ENCODE results near the gene OTOP2. TPM values are rescaled to one million over a fixed set of nuclear protein-coding genes. Genes with fewer than 3 reads are reported as not detected.

Gene OTOP2
- total RNA-seq, 1 donor from 2014 or later, result not detected

GRCh38 chr17:74949455-74950115, 25.5 kb downstream of the OTOP2 start:
- H3K9me3 ChIP-seq (replicated peaks), result no peaks in the 10 kb centered on the region
- intact Hi-C loops (cut with micrococcal nuclease), result no loop called here

GRCh38 chr17:74950207-74950606, 26.1 kb downstream of the OTOP2 start:
- intact Hi-C loops (cut with micrococcal nuclease), result no loop called here
- DNase-seq, result no peak
- TF ChIP-seq CTCF (IDR thresholded peaks at IDR 0.05; ENCODE audit: borderline replicate concordance), result no peak
- Histone ChIP-seq H3K36me3 (peaks cover 9% of the 10 kb centered on the region), H3K27ac (replicated peaks) (no peak overlapping the region), H3K9me3 (replicated peaks) (no peaks in the 10 kb centered on the region), H3K27me3 (ENCODE audit: low read depth) (peaks cover 66% of the 10 kb centered on the region), H3K4me3 (no peak overlapping the region), H3K4me1 (no peaks in the 10 kb centered on the region)

More at GRCh38 chr17:74949455-74950115, 25.5 kb downstream of the OTOP2 start:
- no peak for TF ChIP-seq CTCF (IDR thresholded peaks at IDR 0.05; ENCODE audit: borderline replicate concordance)
- Histone ChIP-seq H3K4me1 (no peaks in the 10 kb centered on the region), H3K36me3 (peaks cover 4% of the 10 kb centered on the region), H3K27ac (replicated peaks) (no peak overlapping the region), H3K4me3 (no peak overlapping the region), H3K27me3 (ENCODE audit: low read depth) (peaks cover 72% of the 10 kb centered on the region)
- no peak for DNase-seq

GRCh38 chr17:74951065-74951464, 27.0 kb downstream of the OTOP2 start:
- no peak overlapping the region for H3K4me3 ChIP-seq
- no peak for DNase-seq
- H3K27ac ChIP-seq (replicated peaks), result no peak overlapping the region
- H3K4me1 ChIP-seq, result no peaks in the 10 kb centered on the region
- no peaks in the 10 kb centered on the region for H3K9me3 ChIP-seq (replicated peaks)
- H3K36me3 ChIP-seq, result peaks cover 14% of the 10 kb centered on the region
- no peak for TF ChIP-seq CTCF (IDR thresholded peaks at IDR 0.05; ENCODE audit: borderline replicate concordance)
- peaks cover 59% of the 10 kb centered on the region for H3K27me3 ChIP-seq (ENCODE audit: low read depth)
- intact Hi-C loops (cut with micrococcal nuclease), result no loop called here

GRCh38 chr17:74951680-74952421, 27.8 kb downstream of the OTOP2 start:
- DNase-seq, result no peak
- peaks cover 18% of the 10 kb centered on the region for H3K36me3 ChIP-seq
- no peak overlapping the region for H3K27ac ChIP-seq (replicated peaks)
- intact Hi-C loops (cut with micrococcal nuclease), result no loop called here
- no peak overlapping the region for H3K4me3 ChIP-seq
- H3K4me1 ChIP-seq, result no peaks in the 10 kb centered on the region
- H3K27me3 ChIP-seq (ENCODE audit: low read depth), result peaks cover 51% of the 10 kb centered on the region
- no peaks in the 10 kb centered on the region for H3K9me3 ChIP-seq (replicated peaks)
- TF ChIP-seq CTCF (IDR thresholded peaks at IDR 0.05; ENCODE audit: borderline replicate concordance), result no peak

GRCh38 chr17:74952431-74953133, 28.5 kb downstream of the OTOP2 start:
- Histone ChIP-seq H3K9me3 (replicated peaks) (no peaks in the 10 kb centered on the region), H3K4me3 (no peak overlapping the region), H3K27ac (replicated peaks) (no peak overlapping the region), H3K36me3 (peaks cover 19% of the 10 kb centered on the region), H3K27me3 (ENCODE audit: low read depth) (peaks cover 46% of the 10 kb centered on the region), H3K4me1 (no peaks in the 10 kb centered on the region)
- DNase-seq, result no peak
- intact Hi-C loops (cut with micrococcal nuclease), result no loop called here
- no peak for TF ChIP-seq CTCF (IDR thresholded peaks at IDR 0.05; ENCODE audit: borderline replicate concordance)
